Caco-2 (cell line): Measurements from ENCODE around the gene TMEM53. TPM values are rescaled to one million over a fixed set of nuclear protein-coding genes. Genes with fewer than 3 reads are reported as not detected.

Source experiments
- BruUV-seq: library from RNA; stranded (reverse); fragments of 400-500 nt; replicated peaks from 2 replicates; lab custom pipeline; 2021; lab: Mats Ljungman, UMichigan
- CTCF ChIA-PET: fragments of 300-600 bp; sonication (Branson Sonifier 250); formaldehyde crosslinking; loops from one replicate; lab custom pipeline; 2022; ENCODE audit warnings: antibody characterized with exemption; lab: Charles Lee
- POLR2A ChIA-PET: fragments of 300-600 bp; sonication (Branson Sonifier 250); formaldehyde crosslinking; loops from one replicate; lab custom pipeline; 2022; ENCODE audit warnings: antibody characterized with exemption; lab: Charles Lee
- DNase-seq, 2 experiments: peaks; one replicate each; pipeline versions ENCODE4 v3.0.0 to v3.0.0-alpha.2; 2020 to 2022
- H3K27me3 ChIP-seq: replicated peaks from 2 replicates; pipeline ENCODE4 v1.6.0; 2011; ENCODE audit warnings: low read length; ENCODE audit not compliant: control insufficient read depth, insufficient read depth
- H3K36me3 ChIP-seq: 2 replicates; pipeline ENCODE4 v1.5.1; 2011; ENCODE audit warnings: low read length; ENCODE audit not compliant: control insufficient read depth, insufficient read depth
- H3K4me1 ChIP-seq: fragments of 250-450 bp; sonication (Bioruptor Pico); 2 replicates; pipeline ENCODE4 v1.5.1; 2020; ENCODE audit warnings: mild to moderate bottlenecking
- H3K4me3 ChIP-seq: 2 replicates; pipeline ENCODE4 v1.5.1; 2011; ENCODE audit warnings: low read depth, mild to moderate bottlenecking, control low read depth, low read length
- H3K9me3 ChIP-seq: fragments of 250-450 bp; sonication (Bioruptor Pico); 2 replicates; pipeline ENCODE4 v1.5.1; 2020; ENCODE audit warnings: mild to moderate bottlenecking, moderate library complexity
- H3K27ac Mint-ChIP-seq: one replicate; pipeline ENCODE4 v1.8.0; 2022; ENCODE audit warnings: mixed read lengths; ENCODE audit not compliant: unreplicated experiment
- H3K27me3 Mint-ChIP-seq: one replicate; pipeline ENCODE4 v1.8.0; 2022; ENCODE audit warnings: mixed read lengths; ENCODE audit not compliant: insufficient read depth, unreplicated experiment
- H3K36me3 Mint-ChIP-seq: one replicate; pipeline ENCODE4 v1.8.0; 2022; ENCODE audit warnings: mild to moderate bottlenecking, mixed read lengths; ENCODE audit not compliant: insufficient read depth, unreplicated experiment
- H3K4me1 Mint-ChIP-seq: one replicate; pipeline ENCODE4 v1.8.0; 2022; ENCODE audit warnings: low read depth, mixed read lengths; ENCODE audit not compliant: unreplicated experiment
- H3K4me3 Mint-ChIP-seq: one replicate; pipeline ENCODE4 v1.8.0; 2022; ENCODE audit warnings: mild to moderate bottlenecking, moderate library complexity, mixed read lengths; ENCODE audit not compliant: unreplicated experiment
- H3K9me3 Mint-ChIP-seq: one replicate; pipeline ENCODE4 v1.8.0; 2022; ENCODE audit warnings: mixed read lengths; ENCODE audit not compliant: unreplicated experiment
- intact Hi-C: fragments of 100-400 bp; cut with micrococcal nuclease; formaldehyde crosslinking; loops from one replicate; pipeline ENCODE4 v1.10.0; 2022; ENCODE audit not compliant: unreplicated experiment
- total RNA-seq: library from RNA; stranded (reverse); gene quantifications from 2 replicates; pipeline ENCODE4 v1.2.3, GENCODE V29; 2022
- TF ChIP-seq, protein P1 (sequence below), 2 experiments: fragments of 200-600 bp in 1 of 2; IDR thresholded peaks; 1 replicate in 1 of 2; 2 replicates in 1 of 2; pipeline versions ENCODE4 v1.5.1 to v1.8.0; 2011 to 2022; ENCODE audit warnings: antibody characterized with exemption in 1 of 2, control low read depth in 1 of 2, inconsistent platforms in 1 of 2, low read depth in 1 of 2, low read length in 1 of 2, mild to moderate bottlenecking in 1 of 2, moderate library complexity in 1 of 2; ENCODE audit not compliant: insufficient read depth in 1 of 2, severe bottlenecking in 1 of 2, unreplicated experiment in 1 of 2

TMEM53 gene
- total RNA-seq, 1 experiment from 2014 or later: 4.4 TPM

DNA sequence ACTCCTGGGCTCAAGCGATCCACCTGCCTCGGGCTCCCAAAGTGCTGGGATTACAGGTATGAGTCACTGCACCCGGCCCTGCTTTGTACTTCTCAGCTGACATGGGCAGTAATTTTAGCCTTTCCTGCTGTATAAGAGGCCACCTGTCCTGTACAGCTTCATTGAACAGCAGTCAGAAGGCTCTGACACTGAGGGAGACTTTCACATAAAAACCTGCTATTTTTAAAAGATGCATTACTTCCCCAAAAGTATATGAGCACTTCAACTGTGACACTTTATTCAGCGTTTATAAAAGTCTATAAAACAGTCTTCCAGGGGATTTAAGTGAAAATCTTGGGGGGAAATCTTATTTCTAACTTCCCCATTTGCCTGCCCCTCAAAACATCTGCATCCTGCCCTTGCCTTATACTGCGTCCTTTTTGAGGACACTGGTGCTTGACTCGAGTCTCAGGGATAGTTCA is 39.1 kb upstream of the TMEM53 start:
- 0 out of 2 replicates have a peak, but pooled peaks cover 6% of the 10 kb centered on the region for H3K4me1 ChIP-seq
- Mint-ChIP-seq H3K4me3 (no peak overlapping the region), H3K36me3 (peaks cover 4% of the 10 kb centered on the region), H3K27ac (no peak overlapping the region), H3K4me1 (no peaks in the 10 kb centered on the region), H3K27me3 (no peaks in the 10 kb centered on the region), H3K9me3 (peaks cover 5% of the 10 kb centered on the region)
- ChIA-PET POLR2A (no interaction called here), CTCF (interaction anchor here (0.7 kb wide), 1 partner anchor 12 kb away, joined by 3 read pairs; no protein-coding TSS in a partner anchor)
- no peak overlapping the region for H3K4me3 ChIP-seq
- H3K9me3 ChIP-seq: no peaks in the 10 kb centered on the region
- no peaks in the 10 kb centered on the region for H3K36me3 ChIP-seq
- TF ChIP-seq, protein P1, sequence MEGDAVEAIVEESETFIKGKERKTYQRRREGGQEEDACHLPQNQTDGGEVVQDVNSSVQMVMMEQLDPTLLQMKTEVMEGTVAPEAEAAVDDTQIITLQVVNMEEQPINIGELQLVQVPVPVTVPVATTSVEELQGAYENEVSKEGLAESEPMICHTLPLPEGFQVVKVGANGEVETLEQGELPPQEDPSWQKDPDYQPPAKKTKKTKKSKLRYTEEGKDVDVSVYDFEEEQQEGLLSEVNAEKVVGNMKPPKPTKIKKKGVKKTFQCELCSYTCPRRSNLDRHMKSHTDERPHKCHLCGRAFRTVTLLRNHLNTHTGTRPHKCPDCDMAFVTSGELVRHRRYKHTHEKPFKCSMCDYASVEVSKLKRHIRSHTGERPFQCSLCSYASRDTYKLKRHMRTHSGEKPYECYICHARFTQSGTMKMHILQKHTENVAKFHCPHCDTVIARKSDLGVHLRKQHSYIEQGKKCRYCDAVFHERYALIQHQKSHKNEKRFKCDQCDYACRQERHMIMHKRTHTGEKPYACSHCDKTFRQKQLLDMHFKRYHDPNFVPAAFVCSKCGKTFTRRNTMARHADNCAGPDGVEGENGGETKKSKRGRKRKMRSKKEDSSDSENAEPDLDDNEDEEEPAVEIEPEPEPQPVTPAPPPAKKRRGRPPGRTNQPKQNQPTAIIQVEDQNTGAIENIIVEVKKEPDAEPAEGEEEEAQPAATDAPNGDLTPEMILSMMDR (IDR thresholded peaks at IDR 0.05; ENCODE audit: insufficient read depth in 1 of 2, low read depth in 1 of 2, low read length in 1 of 2, severe bottlenecking in 1 of 2, unreplicated experiment in 1 of 2): no peak
- no TSS peak for BruUV-seq
- H3K27me3 ChIP-seq: no peaks in the 10 kb centered on the region
- DNase-seq: no peak
- intact Hi-C loops: no loop called here

DNA sequence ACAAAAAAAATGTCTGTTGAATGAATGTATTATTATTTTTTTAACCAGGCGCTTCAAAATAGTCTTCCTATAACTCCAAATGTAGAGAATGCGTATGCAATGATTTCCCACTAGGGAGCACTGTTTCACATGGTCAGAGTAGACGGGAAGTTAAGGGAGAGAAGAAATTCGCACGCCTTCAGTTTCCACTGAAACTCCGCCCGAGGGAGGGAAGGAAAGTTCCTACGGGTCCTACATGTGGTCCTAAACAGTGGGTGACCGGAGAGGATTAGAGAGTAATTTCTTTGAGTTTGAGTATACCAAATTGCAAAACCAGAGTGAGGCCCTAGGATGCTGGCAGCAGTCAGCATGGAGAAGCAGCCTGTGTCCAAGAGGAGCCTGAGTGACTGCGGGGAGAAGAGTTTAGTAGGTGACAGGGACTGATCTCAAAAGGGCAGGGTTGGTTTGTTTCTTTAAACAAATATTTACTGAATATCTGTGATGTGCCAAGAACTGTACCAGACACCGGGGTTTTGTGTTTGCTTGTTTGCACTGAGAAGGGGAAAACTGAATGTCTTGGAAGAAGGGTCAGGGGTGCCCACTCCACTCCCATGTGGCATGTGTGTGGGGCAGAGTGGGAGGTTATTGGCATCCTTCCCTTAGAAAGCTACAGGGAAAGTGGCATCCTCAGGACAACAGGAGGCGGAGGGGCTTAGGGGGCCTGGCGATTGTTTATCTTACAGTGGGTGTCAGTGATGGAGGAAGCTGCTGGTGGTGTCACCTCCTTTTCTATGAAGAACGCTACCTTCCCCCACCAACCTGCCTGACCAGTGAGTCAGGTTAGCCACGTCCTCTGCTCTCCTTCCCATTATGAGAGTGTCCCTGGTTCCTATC is 33.9 kb upstream of the TMEM53 start:
- H3K27ac Mint-ChIP-seq: no peak overlapping the region
- no TSS peak for BruUV-seq
- DNase-seq: no peak
- intact Hi-C loops: no loop called here
- Histone ChIP-seq H3K36me3 (no peaks in the 10 kb centered on the region), H3K27me3 (no peaks in the 10 kb centered on the region), H3K9me3 (no peaks in the 10 kb centered on the region), H3K4me3 (no peak overlapping the region), H3K4me1 (no peaks in the 10 kb centered on the region)
- no peaks in the 10 kb centered on the region for H3K36me3 Mint-ChIP-seq
- no peak overlapping the region for H3K4me3 Mint-ChIP-seq
- POLR2A ChIA-PET: no interaction called here
- TF ChIP-seq, protein P1 (IDR thresholded peaks at IDR 0.05; ENCODE audit: insufficient read depth in 1 of 2, low read depth in 1 of 2, low read length in 1 of 2, severe bottlenecking in 1 of 2, unreplicated experiment in 1 of 2): peak in 1 of 2 experiments; percentile 16
- no peaks in the 10 kb centered on the region for H3K27me3 Mint-ChIP-seq
- CTCF ChIA-PET: no interaction called here
- no peaks in the 10 kb centered on the region for H3K4me1 Mint-ChIP-seq
- peaks cover 13% of the 10 kb centered on the region for H3K9me3 Mint-ChIP-seq

DNA sequence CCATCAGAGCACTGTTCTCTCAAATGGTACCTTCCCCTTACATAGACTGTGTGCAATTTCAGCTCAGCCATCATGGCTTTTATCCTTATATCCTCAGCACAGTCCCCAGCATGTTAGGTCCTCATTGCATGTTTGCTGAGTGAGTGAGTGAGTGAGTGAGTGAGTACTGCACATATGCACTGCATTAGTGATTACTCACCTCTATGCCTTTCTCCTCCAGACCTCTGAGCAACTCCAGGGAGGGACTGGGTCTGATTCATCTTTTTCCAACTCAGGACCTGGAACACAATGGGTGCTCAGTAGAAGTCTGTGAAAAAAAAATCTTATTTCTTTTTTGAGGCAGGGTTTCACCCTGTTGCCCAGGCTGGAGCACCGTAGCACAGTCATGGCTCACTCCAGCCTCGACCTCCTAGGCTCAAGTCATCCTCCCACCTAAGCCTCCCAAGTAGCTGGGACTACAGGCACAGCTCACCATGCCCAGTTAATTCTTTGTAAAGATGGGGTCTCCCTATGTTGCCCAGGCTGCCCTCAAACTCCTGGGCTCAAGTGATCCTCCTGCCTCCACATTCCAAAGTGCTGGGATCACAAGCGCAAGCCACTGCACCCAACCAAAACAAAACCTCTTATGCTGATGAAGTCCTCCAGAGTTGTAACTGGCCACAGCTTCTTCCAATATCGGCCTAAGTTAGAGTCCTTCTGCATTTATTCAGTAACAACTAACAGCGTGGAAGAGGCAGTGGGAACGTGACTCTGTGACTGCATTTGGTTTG is 33.0 kb upstream of the TMEM53 start:
- no peak overlapping the region for H3K4me3 ChIP-seq
- no peaks in the 10 kb centered on the region for H3K4me1 Mint-ChIP-seq
- no peak overlapping the region for H3K27ac Mint-ChIP-seq
- BruUV-seq: no TSS peak
- peaks cover 13% of the 10 kb centered on the region for H3K9me3 Mint-ChIP-seq
- ChIA-PET CTCF (no interaction called here), POLR2A (no interaction called here)
- no peaks in the 10 kb centered on the region for H3K36me3 Mint-ChIP-seq
- H3K9me3 ChIP-seq: no peaks in the 10 kb centered on the region
- no peaks in the 10 kb centered on the region for H3K27me3 Mint-ChIP-seq
- no peak overlapping the region for H3K4me3 Mint-ChIP-seq
- intact Hi-C loops: no loop called here
- TF ChIP-seq, protein P1 (IDR thresholded peaks at IDR 0.05; ENCODE audit: insufficient read depth in 1 of 2, low read depth in 1 of 2, low read length in 1 of 2, severe bottlenecking in 1 of 2, unreplicated experiment in 1 of 2): no peak
- H3K36me3 ChIP-seq: no peaks in the 10 kb centered on the region
- H3K4me1 ChIP-seq: no peaks in the 10 kb centered on the region
- DNase-seq: no peak
- H3K27me3 ChIP-seq: no peaks in the 10 kb centered on the region
